NCI-H128 (cell line): ENCODE measurements around the gene FMO3.

Source experiments
- DNase-seq: peaks from one replicate; lab custom pipeline; 2025; ENCODE audit not compliant: unreplicated experiment; lab: John Stamatoyannopoulos, UW

The FMO3 gene

DNA sequence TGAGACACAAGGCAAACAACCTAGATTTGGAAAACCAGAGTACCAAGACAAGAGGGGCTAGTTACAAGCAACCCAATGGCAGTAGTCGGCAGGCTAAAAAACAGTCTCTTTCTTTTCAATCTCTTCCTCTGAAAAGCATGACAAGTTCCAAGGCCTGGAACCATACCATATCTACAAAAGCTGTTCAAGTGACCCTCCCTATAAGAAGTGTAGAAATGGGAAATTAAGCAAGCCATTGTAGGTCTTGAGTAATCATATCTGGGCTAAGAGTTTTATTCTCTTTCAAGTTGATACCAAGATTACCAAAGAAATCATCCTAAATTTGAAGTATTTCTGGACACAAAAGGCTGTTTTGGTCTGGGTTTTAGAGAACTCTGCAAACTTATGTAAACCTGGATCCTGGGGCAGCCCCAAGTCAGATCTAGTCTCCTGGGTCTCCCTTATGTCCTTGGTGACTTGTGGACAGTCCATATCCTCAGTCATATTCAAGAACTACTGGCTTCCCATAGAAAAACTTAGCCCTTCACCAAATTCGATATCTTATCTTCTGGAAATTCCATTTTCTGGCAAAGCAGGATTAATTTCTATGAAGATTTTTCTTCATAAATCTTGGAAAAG, 24.7 kb downstream of the FMO3 start:
- no peak for DNase-seq

DNA sequence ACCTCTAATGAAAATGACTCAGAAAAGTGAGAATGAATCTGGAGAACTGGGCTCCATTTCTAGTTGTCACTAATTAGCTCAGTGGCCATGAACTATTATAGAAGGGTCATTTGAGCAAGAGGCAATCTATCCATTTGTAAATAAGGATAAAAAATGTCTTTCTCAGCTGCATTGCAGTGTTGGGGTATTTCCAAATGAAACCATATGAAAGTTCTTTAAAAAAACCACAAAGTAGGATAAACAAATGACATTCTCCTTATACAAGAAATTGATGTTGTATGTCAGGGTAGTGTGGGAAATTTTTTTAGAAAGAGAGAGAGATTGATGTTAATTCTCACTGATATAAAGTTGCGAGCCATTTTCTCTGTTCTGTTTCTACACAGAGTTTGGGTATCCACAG, 26.0 kb downstream of the FMO3 start:
- DNase-seq, result no peak

GRCh38 chr1:171117085-171117484, 26.4 kb downstream of the FMO3 start:
- no peak for DNase-seq

- DNase-seq, result no peak
Measured at GRCh38 chr1:171119648-171120047, 28.9 kb downstream of the FMO3 start.

- DNase-seq, result no peak
Measured at GRCh38 chr1:171122299-171122698, 31.6 kb downstream of the FMO3 start.

DNA sequence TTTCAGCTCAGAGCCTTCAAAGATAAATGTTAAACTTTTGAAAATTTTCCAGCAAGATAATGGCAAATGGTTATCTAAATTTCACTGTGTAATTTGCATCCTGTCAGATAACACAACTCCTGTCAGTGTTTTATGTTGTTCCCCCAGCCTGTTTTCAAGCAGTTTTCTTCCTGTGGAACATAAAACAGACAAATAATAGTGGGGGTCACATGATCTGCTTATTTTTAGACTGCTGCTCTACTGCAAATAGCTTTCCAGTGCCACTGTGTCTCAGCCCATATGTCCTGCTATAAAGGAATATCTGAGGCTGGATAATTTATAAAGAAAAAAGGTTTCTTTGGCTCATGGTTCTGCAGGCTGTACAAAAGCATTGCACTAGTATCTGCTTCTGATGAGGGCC, 32.2 kb downstream of the FMO3 start:
- DNase-seq, result no peak

DNA sequence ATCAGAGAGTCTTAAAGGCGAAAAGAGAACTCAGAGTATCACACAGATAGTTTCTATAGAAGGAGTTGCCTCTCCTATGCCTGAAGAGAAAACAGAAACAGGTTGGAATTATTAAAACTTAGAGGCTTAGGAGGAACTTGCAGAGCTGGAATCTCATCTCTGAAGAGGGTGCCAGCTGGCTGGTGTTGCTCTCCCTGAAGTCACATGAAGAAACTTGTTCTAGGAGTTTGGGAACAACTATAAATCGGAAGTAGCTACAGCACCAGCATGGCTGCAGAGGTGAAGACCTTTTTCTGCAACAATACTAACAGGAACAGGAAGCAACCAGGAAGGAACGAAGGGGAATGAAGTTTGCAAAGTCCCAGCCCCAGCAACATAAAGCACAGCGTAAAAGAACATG, 35.8 kb downstream of the FMO3 start:
- DNase-seq, result no peak

GRCh38 chr1:171127099-171127498, 36.4 kb downstream of the FMO3 start:
- DNase-seq, result no peak

DNA sequence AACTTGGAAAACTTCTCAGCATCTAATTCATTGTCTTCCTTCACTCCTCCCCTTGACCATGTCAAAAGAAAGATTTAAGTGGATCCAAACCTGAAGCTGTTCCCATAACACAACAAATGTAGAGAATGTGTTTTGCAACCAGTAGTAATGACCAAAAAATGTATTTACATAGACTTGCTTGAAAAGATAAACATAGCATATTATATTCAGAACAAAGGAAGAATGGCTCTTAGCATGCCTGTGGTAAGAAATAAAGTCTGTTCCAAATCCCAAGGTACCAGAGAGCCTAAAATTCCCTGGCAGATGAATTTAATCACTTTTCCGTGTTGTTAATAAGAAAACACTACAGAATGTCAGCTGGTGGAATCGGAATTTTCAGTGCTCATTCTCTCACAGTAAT, 36.8 kb downstream of the FMO3 start:
- no peak for DNase-seq

GRCh38 chr1:171128463-171128862, 37.8 kb downstream of the FMO3 start:
- no peak for DNase-seq

GRCh38 chr1:171134204-171134923, 43.7 kb downstream of the FMO3 start:
- DNase-seq, result no peak

DNA sequence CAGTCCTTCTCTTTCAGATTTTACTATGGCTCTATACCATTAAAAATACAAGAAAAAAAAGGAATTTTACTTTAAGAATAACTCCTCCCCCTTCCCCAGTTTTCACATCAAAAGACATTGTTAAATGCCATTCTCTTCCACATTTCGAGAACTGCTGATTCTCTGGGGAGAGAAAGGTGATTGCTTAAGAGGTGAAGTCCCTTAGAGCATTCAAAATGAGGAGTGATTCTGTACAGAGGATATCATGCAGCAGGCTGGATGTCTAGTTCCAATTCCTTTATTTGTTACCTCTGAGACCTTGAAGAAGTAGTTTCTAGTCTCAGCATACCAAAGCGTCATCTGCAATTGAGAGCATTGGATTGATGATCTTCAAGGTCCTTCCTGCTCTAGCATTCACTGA, 46.9 kb downstream of the FMO3 start:
- no peak for DNase-seq

- no peak for DNase-seq
Measured at GRCh38 chr1:171138980-171139379, 48.3 kb downstream of the FMO3 start.

DNA sequence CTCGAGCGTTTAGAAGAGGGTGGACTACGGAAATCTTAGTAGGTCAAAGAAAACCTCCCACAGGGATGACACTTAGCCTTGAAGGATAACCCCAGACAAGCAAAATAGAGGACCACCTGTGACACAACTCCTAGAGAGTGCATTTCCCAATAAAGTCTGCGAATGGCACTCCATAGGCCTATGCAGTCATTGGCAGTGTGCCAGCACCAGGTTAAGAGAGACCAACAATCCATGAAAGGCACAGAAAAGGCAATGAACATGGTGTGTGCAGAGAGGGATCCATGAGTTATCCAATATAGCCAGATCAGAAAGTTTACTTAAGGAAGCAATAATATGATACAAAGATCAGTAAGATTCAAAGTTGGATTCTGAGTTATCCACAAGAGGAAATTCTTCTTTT, 49.2 kb downstream of the FMO3 start:
- DNase-seq, result peak; percentile 67

GRCh38 chr1:171140401-171140800, 49.7 kb downstream of the FMO3 start:
- DNase-seq, result no peak

GRCh38 chr1:171140956-171141687, 50.4 kb downstream of the FMO3 start:
- no peak for DNase-seq

- DNase-seq, result no peak
Measured at GRCh38 chr1:171141688-171142415, 51.1 kb downstream of the FMO3 start.

DNA sequence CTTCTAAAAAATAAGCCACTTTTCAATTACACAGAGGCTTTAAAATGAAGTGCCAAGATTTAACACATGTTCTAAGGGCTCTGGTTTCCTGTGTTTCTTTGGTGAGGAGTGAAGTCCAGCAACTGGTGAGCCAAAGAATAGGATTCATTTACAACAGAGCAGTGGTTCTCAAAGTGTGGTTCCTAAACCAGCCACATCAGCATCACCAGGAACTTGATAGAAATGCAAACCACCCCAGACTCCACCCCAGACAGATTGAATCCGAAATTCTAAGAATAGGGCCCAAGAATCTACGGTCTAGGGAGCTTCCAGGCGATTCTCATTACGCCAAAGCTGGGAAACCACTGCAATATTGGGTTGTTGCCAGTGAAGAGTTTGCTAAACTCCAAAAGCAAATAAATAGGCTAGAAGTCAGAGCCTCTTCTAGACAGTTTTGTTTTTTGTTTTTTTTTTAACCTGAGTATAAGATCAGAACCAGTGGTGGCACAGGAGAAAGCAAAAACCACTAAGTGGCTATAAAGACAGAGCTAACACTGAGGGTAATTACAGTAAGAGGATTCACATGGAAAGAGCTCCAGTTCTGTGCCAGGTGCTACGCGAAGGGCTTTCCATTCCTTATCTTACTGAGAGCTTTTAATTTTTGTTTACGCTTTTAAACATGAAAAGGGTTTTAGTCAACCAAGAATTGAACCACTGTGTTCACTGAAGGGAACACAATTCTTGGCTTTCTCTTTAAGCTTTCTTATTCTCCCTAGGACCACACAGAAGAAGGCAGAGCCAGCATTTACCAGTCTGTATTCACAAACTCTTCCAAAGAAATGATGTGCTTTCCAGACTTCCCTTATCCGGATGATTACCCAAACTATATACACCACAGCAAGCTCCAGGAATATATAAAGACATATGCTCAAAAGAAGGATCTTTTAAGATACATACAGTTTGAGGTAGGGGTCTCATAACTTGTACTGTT, 52.0 kb downstream of the FMO3 start:
- DNase-seq, result peak; percentile 91

DNA sequence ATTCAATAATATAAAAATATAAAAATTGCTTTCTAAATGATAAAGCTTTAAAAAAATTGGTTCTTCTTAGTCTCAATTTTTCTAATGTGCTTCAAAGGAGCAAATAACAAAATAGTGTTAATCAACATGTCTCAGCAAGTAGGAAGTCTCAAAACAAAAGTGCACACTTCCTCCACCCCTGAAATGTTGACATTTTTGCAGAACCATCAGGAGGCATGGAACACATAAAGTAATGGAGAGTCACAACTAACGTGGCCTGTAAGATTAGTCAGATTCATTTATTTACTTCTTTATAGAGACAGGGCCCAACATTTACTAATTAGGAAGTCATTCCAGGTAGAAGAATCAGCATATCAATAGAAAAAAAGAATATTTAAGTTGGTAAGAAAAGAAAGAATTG, 59.5 kb downstream of the FMO3 start:
- DNase-seq, result no peak

GRCh38 chr1:171152549-171152948, 61.8 kb downstream of the FMO3 start:
- DNase-seq, result no peak
